HEK293 (cell line): ENCODE data around the gene GPR148.

Experiments used
- YY1 ChIP-seq: fragments of 450-650 bp; formaldehyde crosslinking; IDR thresholded peaks from 2 replicates; pipeline ENCODE4 v1.5.1; 2018; ENCODE audit warnings: missing biosample characterization, missing genetic modification characterization
- ZNF174 ChIP-seq: fragments of 450-650 bp; formaldehyde crosslinking; IDR thresholded peaks from 2 replicates; pipeline ENCODE4 v1.5.0; 2017; ENCODE audit warnings: missing biosample characterization, mild to moderate bottlenecking, missing genetic modification characterization
- ZNF585B ChIP-seq: fragments of 450-650 bp; formaldehyde crosslinking; IDR thresholded peaks from 2 replicates; pipeline ENCODE4 v1.5.1; 2016; ENCODE audit warnings: missing biosample characterization, missing genetic modification characterization
- TF ChIP-seq, protein P1 (sequence below): IDR thresholded peaks from 2 replicates; pipeline ENCODE4 v1.6.1; 2011; ENCODE audit warnings: mild to moderate bottlenecking, low read depth, low read length, borderline replicate concordance

DNA sequence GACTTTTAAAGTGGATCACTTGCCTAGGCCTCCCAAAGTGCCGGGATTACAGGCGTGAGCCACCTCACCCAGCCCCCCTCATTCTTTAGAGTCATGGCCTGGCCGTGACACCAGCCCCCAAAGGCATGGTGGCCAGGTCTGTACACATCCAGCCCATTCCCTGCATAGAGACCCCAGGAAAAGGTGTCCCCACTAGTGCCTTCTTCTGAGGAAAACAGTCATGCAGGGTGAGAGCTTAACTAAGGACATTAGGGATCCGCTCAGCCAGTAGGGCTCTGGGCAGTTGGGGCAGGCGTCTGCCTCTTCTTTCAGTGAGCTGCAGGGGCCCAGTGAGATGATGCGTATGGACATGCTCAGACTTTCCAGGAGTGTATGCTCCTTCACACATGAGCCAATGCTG is 20.8 kb downstream of the GPR148 start:
- TF ChIP-seq ZNF174 (tag by site-specific recombination) (no peak), YY1 (tag by site-specific recombination) (no peak), ZNF585B (tag by site-specific recombination) (no peak)
- TF ChIP-seq, protein P1, sequence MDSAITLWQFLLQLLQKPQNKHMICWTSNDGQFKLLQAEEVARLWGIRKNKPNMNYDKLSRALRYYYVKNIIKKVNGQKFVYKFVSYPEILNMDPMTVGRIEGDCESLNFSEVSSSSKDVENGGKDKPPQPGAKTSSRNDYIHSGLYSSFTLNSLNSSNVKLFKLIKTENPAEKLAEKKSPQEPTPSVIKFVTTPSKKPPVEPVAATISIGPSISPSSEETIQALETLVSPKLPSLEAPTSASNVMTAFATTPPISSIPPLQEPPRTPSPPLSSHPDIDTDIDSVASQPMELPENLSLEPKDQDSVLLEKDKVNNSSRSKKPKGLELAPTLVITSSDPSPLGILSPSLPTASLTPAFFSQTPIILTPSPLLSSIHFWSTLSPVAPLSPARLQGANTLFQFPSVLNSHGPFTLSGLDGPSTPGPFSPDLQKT: no peak
